HEK293T (cell line): ENCODE results near the gene PHRF1.

Experiments
- ARNT ChIP-seq: fragments of 450-650 bp; IDR thresholded peaks from 2 replicates; pipeline ENCODE4 v1.6.1; 2017; ENCODE audit warnings: mild to moderate bottlenecking
- BHLHE40 ChIP-seq: fragments of 450-650 bp; IDR thresholded peaks from 2 replicates; pipeline ENCODE4 v1.6.1; 2016; ENCODE audit warnings: mild to moderate bottlenecking, moderate library complexity, borderline replicate concordance
- ELF4 ChIP-seq: fragments of 450-650 bp; IDR thresholded peaks from 2 replicates; pipeline ENCODE4 v1.6.1; 2017; ENCODE audit warnings: antibody characterized with exemption
- FOXA1 ChIP-seq: fragments of 450-650 bp; IDR thresholded peaks from 2 replicates; pipeline ENCODE4 v1.6.1; 2016; ENCODE audit warnings: mild to moderate bottlenecking
- FOXK2 ChIP-seq: fragments of 450-650 bp; IDR thresholded peaks from 2 replicates; pipeline ENCODE4 v1.6.1; 2016; ENCODE audit warnings: mild to moderate bottlenecking
- HDGF ChIP-seq: fragments of 450-650 bp; IDR thresholded peaks from 2 replicates; pipeline ENCODE4 v1.6.1; 2017; ENCODE audit warnings: antibody characterized with exemption, borderline replicate concordance
- L3MBTL2 ChIP-seq: fragments of 450-650 bp; conservative IDR thresholded peaks from 2 replicates; pipeline ENCODE4 v1.6.1; 2016; ENCODE audit warnings: mild to moderate bottlenecking
- LEF1 ChIP-seq: fragments of 450-650 bp; IDR thresholded peaks from 2 replicates; pipeline ENCODE4 v1.6.1; 2017; ENCODE audit warnings: mild to moderate bottlenecking, borderline replicate concordance
- PKNOX1 ChIP-seq: fragments of 450-650 bp; IDR thresholded peaks from 2 replicates; pipeline ENCODE4 v1.6.1; 2016
- SP1 ChIP-seq: fragments of 450-650 bp; IDR thresholded peaks from 2 replicates; pipeline ENCODE4 v1.6.1; 2017
- SUZ12 ChIP-seq: fragments of 450-650 bp; IDR thresholded peaks from 2 replicates; pipeline ENCODE4 v1.6.1; 2016; ENCODE audit warnings: mild to moderate bottlenecking

GRCh38 chr11:590997-591396 is 14.7 kb downstream of the PHRF1 start:
- TF ChIP-seq FOXK2 (no peak), ARNT (no peak), BHLHE40 (no peak), FOXA1 (no peak), LEF1 (no peak), L3MBTL2 (no peak), PKNOX1 (no peak), SP1 (no peak), SUZ12 (no peak), HDGF (no peak), ELF4 (no peak)
